IPS-18a (cell line): ENCODE data around the gene GOLGA8F.
"Not testable (repeated sequence)": the region's sequence is repeated elsewhere in the genome, so short reads cannot be mapped to it uniquely, and the experiment has no call there.

ENCODE experiments used
- H3K27ac ChIP-seq: one replicate; pipeline ENCODE4 v1.5.1; 2013; ENCODE audit warnings: low read length
- H3K27me3 ChIP-seq: one replicate; pipeline ENCODE4 v1.6.1; 2013; ENCODE audit warnings: mild to moderate bottlenecking, low read length; ENCODE audit not compliant: control insufficient read depth, insufficient read depth
- H3K36me3 ChIP-seq: one replicate; pipeline ENCODE4 v1.6.1; 2013; ENCODE audit warnings: low read depth, low read length; ENCODE audit not compliant: control insufficient read depth
- H3K4me1 ChIP-seq: one replicate; pipeline ENCODE4 v1.6.1; 2013; ENCODE audit warnings: low read depth, low read length; ENCODE audit not compliant: control insufficient read depth
- H3K4me3 ChIP-seq: one replicate; pipeline ENCODE4 v1.5.1; 2013; ENCODE audit warnings: low read length
- H3K9ac ChIP-seq: one replicate; pipeline ENCODE4 v1.6.1; 2013; ENCODE audit warnings: mild to moderate bottlenecking, low read length, moderate library complexity
- H3K9me3 ChIP-seq: one replicate; pipeline ENCODE4 v1.6.1; 2013; ENCODE audit warnings: low read depth, low read length; ENCODE audit not compliant: control insufficient read depth

The GOLGA8F gene, protein sequence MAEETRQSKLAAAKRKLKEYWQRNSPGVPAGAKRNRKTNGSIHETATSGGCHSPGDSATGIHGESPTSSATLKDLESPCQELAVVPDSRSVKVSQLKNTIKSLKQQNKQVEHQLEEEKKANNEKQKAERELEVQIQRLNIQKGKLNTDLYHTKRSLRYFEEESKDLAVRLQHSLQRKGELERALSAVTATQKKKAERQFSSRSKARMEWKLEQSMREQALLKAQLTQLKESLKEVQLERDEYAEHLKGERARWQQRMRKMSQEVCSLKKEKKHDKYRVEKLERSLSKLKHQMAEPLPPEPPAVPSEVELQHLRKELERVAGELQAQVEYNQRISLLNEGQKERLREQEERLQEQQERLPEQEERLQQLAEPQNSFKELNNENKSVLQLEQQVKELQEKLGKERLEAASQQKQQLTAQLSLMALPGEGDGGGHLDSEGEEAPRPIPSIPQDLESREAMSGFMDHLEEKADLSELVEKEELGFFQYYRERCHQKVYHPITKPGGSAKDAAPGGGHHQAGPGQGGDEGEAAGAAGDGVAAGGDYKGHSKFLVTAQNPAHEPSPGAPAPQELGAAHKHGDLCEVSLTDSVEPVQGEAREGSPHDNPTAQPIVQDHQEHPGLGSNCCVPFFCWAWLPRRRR

DNA sequence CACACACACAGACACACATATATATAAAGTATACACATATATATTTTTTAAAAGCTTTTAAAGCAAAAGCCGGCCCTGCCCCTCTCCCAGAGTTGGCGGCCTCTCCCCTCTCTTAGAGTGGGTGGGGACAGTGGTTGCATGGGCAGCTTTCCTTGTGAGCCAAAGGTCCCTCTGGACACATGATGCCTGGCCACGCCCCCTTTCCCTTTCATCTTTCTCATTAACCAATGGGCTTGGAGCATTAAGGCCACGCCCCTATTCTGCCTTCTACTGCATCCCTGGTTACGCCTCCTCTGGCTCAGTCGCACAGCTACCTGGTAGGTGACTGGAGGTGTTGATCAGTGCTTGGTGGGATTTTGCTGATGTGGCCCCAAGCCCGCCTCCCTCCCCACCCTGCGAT, at the start of gene GOLGA8F:
Gene GOLGA8F (plus strand): TSS at position 301 of the 400 bp plus-strand sequence. CDS start 98 bp downstream, at position 399.
- H3K4me3 ChIP-seq, H3K27me3 ChIP-seq, H3K36me3 ChIP-seq, H3K4me1 ChIP-seq, H3K9me3 ChIP-seq, H3K9ac ChIP-seq, H3K27ac ChIP-seq: not testable (repeated sequence)

DNA sequence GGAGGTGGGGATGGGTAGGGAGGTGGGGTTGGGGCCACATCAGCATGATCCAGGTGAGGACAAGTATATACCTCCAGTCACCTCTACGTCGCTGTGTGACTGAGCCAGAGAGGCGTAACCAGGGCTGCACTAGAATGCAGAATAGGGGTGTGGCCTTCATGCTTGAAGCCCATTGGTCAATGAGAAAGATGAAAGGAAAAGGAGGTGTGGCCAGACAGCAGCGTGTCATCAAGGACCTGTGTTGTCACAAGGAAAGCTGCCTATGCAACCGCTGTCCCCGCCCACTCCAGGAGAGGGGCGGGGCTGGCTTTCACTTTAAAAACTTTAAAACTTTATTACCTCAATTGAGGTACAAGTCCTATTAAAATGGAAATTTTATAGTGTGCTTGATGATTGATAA, 20.5 kb upstream of the GOLGA8F start, which contains the start of gene GOLGA6L24:
Gene GOLGA6L24 (minus strand): TSS at position 101 of the 400 bp plus-strand sequence. CDS start 61 bp downstream, at position 40.
- H3K27ac ChIP-seq, H3K4me3 ChIP-seq, H3K36me3 ChIP-seq, H3K9ac ChIP-seq, H3K4me1 ChIP-seq, H3K27me3 ChIP-seq, H3K9me3 ChIP-seq: not testable (repeated sequence)

DNA sequence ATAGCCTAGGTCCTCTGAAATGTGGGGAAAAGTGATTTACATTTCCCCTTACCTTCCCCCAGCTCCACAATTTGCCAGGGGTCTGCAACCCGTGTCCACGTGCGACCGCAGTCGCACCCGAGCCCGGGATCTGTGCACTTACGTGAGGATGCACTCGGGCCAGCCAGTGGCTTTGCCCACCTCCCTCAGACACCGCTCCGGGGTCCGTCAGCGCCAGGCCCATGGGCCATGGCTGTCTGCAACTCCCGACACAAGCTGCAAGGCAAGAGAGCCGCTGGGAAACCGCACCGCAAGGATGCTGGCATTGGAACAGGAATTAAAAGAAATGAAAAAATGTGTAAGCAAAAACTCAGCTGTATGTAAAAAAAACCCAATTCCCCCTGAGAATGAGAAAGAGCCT, 13.0 kb upstream of the GOLGA8F start:
- not testable (repeated sequence) for H3K4me3 ChIP-seq, H3K27ac ChIP-seq, H3K36me3 ChIP-seq, H3K9ac ChIP-seq, H3K27me3 ChIP-seq, H3K4me1 ChIP-seq, H3K9me3 ChIP-seq

DNA sequence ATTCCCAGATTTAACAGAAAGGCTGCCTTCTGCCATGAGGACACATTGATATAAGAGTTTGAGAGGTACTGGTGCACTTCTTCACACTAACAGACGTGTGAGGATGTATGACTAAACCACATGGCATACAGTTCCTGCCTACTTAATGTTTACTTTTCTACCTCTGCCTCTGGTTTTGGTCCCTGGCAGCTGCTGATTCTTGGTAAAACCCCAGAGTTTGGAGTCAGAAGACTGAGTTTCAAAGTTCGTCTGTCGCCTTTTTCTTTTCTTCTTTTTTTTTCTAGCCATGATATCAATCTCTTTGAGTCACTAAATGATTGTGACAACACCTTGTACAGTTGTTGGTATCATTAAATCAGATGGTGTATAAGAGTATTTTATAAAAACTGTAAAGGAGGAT, 1.6 kb downstream of the GOLGA8F start:
- H3K27ac ChIP-seq, H3K27me3 ChIP-seq, H3K36me3 ChIP-seq, H3K9ac ChIP-seq, H3K4me3 ChIP-seq, H3K9me3 ChIP-seq, H3K4me1 ChIP-seq: not testable (repeated sequence)

DNA sequence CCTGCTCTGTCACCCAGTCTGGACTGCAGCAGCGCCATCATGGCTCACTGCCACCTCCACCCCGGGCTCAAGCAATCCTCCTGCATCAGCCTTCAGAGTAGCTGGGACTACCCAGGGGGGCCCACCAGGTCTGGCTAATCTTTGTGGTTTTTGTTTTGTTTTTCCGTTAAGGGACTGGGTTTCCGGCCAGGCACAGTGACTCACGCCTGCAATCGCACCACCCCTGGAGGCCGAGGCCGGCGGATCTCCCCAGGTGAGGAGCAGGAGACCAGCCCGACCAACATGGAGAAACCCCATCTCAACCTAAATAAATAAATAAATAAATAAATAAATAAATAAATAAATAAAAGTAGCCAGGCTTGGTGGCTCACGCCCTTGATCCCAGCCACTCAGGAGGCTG, 17.6 kb downstream of the GOLGA8F start:
- H3K4me1 ChIP-seq, H3K4me3 ChIP-seq, H3K27ac ChIP-seq, H3K9ac ChIP-seq, H3K9me3 ChIP-seq, H3K36me3 ChIP-seq, H3K27me3 ChIP-seq: not testable (repeated sequence)

DNA sequence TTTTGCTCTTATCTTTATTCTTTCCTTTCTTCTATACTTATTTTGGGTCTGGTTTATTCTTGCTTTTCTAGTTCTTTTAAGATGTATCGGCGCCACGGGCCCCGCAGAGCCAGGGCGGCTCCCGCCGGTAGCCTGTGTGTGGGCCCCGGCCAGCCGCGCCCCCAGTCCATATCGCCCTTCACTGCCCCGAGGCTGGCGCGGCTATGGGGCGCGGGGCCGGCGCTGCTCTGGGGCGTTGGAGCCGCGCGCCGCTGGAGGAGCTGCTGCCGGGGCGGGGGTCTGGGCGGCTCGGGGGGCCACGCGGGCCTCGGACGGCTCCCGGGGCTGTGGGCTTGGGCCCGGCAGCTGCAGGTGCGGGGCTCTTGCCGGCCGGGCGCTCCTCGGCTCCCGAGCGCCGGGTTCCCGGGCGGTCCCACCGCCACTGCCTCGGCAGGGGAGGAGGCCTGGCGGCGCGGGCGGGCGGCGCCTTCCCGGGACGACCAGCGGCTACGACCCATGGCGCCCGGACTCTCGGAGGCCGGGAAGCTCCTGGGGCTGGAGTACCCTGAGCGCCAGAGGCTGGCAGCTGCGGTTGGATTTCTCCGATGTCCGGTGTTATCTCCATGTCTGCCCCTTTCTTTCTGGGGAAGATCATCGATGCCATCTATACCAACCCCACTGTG, 24.4 kb downstream of the GOLGA8F start:
- H3K9me3 ChIP-seq, H3K27me3 ChIP-seq, H3K36me3 ChIP-seq, H3K4me1 ChIP-seq, H3K27ac ChIP-seq, H3K4me3 ChIP-seq, H3K9ac ChIP-seq: not testable (repeated sequence)

DNA sequence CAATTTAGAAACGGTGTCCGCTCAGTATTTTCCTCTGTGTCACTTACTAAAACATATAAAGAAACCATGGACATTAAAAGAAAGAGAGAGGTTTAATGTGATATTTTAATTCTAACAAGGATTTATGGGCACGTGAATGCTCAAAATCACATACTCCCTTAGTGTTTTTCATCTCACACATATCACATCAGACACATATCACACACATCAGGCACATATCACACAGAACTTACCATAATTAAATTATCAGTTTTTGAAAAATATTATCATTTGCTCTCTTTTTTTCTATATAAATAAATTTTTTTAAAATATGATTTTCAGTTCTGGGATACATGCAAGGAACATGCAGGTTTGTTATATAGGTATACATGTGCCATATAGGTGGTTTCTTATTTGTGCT, 42.0 kb downstream of the GOLGA8F start:
- not testable (repeated sequence) for H3K36me3 ChIP-seq, H3K9ac ChIP-seq, H3K4me1 ChIP-seq

DNA sequence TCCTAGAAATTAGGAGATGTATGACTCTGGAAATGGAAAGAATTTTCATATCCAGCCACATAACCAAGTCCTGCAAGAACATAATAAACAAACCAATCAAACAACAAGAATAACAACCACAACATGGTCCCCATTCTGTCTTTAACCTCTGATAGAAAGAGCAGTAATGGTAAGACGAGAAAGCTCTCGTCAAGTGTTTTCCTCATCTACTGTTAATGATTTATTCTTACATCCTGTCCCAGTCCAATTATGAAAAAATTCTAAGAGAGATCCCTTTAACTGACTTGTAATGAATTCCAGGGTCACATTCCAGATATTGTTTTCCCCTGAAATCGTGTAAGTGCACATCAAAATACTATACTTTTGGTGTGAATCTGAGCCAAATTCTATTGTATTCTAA, 57.1 kb downstream of the GOLGA8F start:
- not testable (repeated sequence) for H3K27ac ChIP-seq, H3K9me3 ChIP-seq

More for the DNA sequence above, 42.0 kb downstream of the GOLGA8F start:
- not testable (repeated sequence) for H3K9me3 ChIP-seq, H3K27me3 ChIP-seq, H3K27ac ChIP-seq, H3K4me3 ChIP-seq

More for the DNA sequence above, 57.1 kb downstream of the GOLGA8F start:
- H3K36me3 ChIP-seq, H3K4me3 ChIP-seq, H3K27me3 ChIP-seq, H3K4me1 ChIP-seq, H3K9ac ChIP-seq: not testable (repeated sequence)
